H9 (cell line): ENCODE results near the gene OSGIN1. TPM values are rescaled to one million over a fixed set of nuclear protein-coding genes. Genes with fewer than 3 reads are reported as not detected.

Experiments
- DNase-seq: peaks from one replicate; pipeline ENCODE4 v3.0.0-alpha.2; 2017
- H2AFZ ChIP-seq: one replicate; pipeline ENCODE4 v1.6.1; 2013; ENCODE audit warnings: mild to moderate bottlenecking, low read length, control low read depth, moderate library complexity
- H2AK5ac ChIP-seq: 2 replicates; pipeline ENCODE4 v1.6.1; 2013; ENCODE audit warnings: low read length, control low read depth, mixed read lengths; ENCODE audit not compliant: insufficient read length
- H2BK120ac ChIP-seq: one replicate; pipeline ENCODE4 v1.6.1; 2013; ENCODE audit warnings: low read depth, mild to moderate bottlenecking, low read length, control low read depth, inconsistent platforms; ENCODE audit not compliant: poor library complexity, severe bottlenecking
- H2BK12ac ChIP-seq: 2 replicates; pipeline ENCODE4 v1.6.1; 2013; ENCODE audit warnings: low read length, control low read depth, mixed read lengths, low read depth; ENCODE audit not compliant: insufficient read length
- H2BK15ac ChIP-seq: 2 replicates; pipeline ENCODE4 v1.6.1; 2013; ENCODE audit warnings: low read depth, low read length, control low read depth
- H2BK20ac ChIP-seq: one replicate; pipeline ENCODE4 v1.6.1; 2013; ENCODE audit warnings: low read depth, mild to moderate bottlenecking, low read length, control low read depth, inconsistent platforms; ENCODE audit not compliant: poor library complexity, severe bottlenecking
- H2BK5ac ChIP-seq: 2 replicates; pipeline ENCODE4 v1.6.1; 2013; ENCODE audit warnings: low read length, control low read depth, mixed read lengths; ENCODE audit not compliant: insufficient read length
- H3K14ac ChIP-seq: 2 replicates; pipeline ENCODE4 v1.6.1; 2013; ENCODE audit warnings: low read length, control low read depth; ENCODE audit not compliant: insufficient read depth
- H3K18ac ChIP-seq: 2 replicates; pipeline ENCODE4 v1.6.1; 2013; ENCODE audit warnings: low read depth, mild to moderate bottlenecking, mixed read lengths, low read length, control low read depth; ENCODE audit not compliant: insufficient read length
- H3K23ac ChIP-seq: 2 replicates; pipeline ENCODE4 v1.6.1; 2013; ENCODE audit warnings: low read length, control low read depth, mixed read lengths, low read depth; ENCODE audit not compliant: insufficient read length
- H3K23me2 ChIP-seq: 2 replicates; pipeline ENCODE4 v1.6.1; 2013; ENCODE audit warnings: low read depth, mild to moderate bottlenecking, mixed read lengths, low read length, control low read depth; ENCODE audit not compliant: insufficient read length, poor library complexity, severe bottlenecking
- H3K27ac ChIP-seq: 2 replicates; pipeline ENCODE4 v1.5.1; 2013; ENCODE audit warnings: low read length, control low read depth, mixed read lengths, low read depth; ENCODE audit not compliant: insufficient read length
- H3K27me3 ChIP-seq: 2 replicates; pipeline ENCODE4 v1.6.1; 2013; ENCODE audit warnings: low read length, control low read depth, inconsistent platforms; ENCODE audit not compliant: insufficient read depth
- H3K4ac ChIP-seq: 2 replicates; pipeline ENCODE4 v1.6.1; 2013; ENCODE audit warnings: low read depth, mild to moderate bottlenecking, control low read depth, inconsistent platforms, low read length, moderate library complexity
- H3K4me1 ChIP-seq: 2 replicates; pipeline ENCODE4 v1.6.1; 2013; ENCODE audit warnings: low read length, control low read depth, inconsistent platforms; ENCODE audit not compliant: insufficient read depth
- H3K4me2 ChIP-seq: 2 replicates; pipeline ENCODE4 v1.6.1; 2013; ENCODE audit warnings: low read length, control low read depth, mixed read lengths; ENCODE audit not compliant: insufficient read length, insufficient read depth
- H3K56ac ChIP-seq: 2 replicates; pipeline ENCODE4 v1.6.1; 2013; ENCODE audit warnings: low read depth, mild to moderate bottlenecking, mixed read lengths, low read length, control low read depth; ENCODE audit not compliant: insufficient read length
- H3K79me1 ChIP-seq: 2 replicates; pipeline ENCODE4 v1.6.1; 2013; ENCODE audit warnings: low read depth, mild to moderate bottlenecking, moderate library complexity, low read length, control low read depth, inconsistent platforms; ENCODE audit not compliant: insufficient read depth, poor library complexity, severe bottlenecking
- H3K79me2 ChIP-seq: 2 replicates; pipeline ENCODE4 v1.6.1; 2013; ENCODE audit warnings: low read length, control low read depth, inconsistent platforms; ENCODE audit not compliant: insufficient read depth
- H3K9ac ChIP-seq: 2 replicates; pipeline ENCODE4 v1.6.1; 2013; ENCODE audit warnings: low read length, control low read depth, mixed read lengths; ENCODE audit not compliant: insufficient read length; ENCODE audit errors: extremely low read depth
- H3K9me3 ChIP-seq: one replicate; pipeline ENCODE4 v1.6.1; 2013; ENCODE audit warnings: low read depth, low read length, inconsistent platforms; ENCODE audit not compliant: control insufficient read depth
- H3T11ph ChIP-seq: one replicate; pipeline ENCODE4 v1.6.1; 2013; ENCODE audit warnings: mild to moderate bottlenecking, low read length, control low read depth, inconsistent platforms
- H4K20me1 ChIP-seq: one replicate; pipeline ENCODE4 v1.6.1; 2013; ENCODE audit not compliant: control insufficient read depth, insufficient read length, insufficient read depth
- H4K5ac ChIP-seq: 2 replicates; pipeline ENCODE4 v1.6.1; 2013; ENCODE audit warnings: low read depth, mild to moderate bottlenecking, mixed read lengths, low read length, control low read depth; ENCODE audit not compliant: insufficient read length
- H4K8ac ChIP-seq: replicated peaks from 2 replicates; pipeline ENCODE4 v1.6.1; 2013; ENCODE audit warnings: low read length, control low read depth, mixed read lengths, low read depth; ENCODE audit not compliant: insufficient read length
- H4K91ac ChIP-seq: 2 replicates; pipeline ENCODE4 v1.6.1; 2013; ENCODE audit warnings: low read depth, mild to moderate bottlenecking, moderate library complexity, mixed read lengths, low read length, control low read depth; ENCODE audit not compliant: insufficient read length
- H3K27ac Mint-ChIP-seq, 3 experiments: 2 replicates in 2 of 3; 3 replicates in 1 of 3; pipeline ENCODE4 v1.8.0; 2020 to 2021; ENCODE audit warnings: mixed read lengths in 3 of 3, mild to moderate bottlenecking in 1 of 3, moderate library complexity in 1 of 3
- H3K27me3 Mint-ChIP-seq: 2 replicates; pipeline ENCODE4 v1.8.0; 2021; ENCODE audit warnings: low read depth, mild to moderate bottlenecking, moderate library complexity, mixed read lengths
- H3K36me3 Mint-ChIP-seq, 3 experiments: 2 replicates in 2 of 3; 3 replicates in 1 of 3; pipeline ENCODE4 v1.8.0; 2020 to 2021; ENCODE audit warnings: low read depth in 3 of 3, mixed read lengths in 3 of 3; ENCODE audit not compliant: insufficient read depth in 1 of 3
- H3K4me1 Mint-ChIP-seq, 2 experiments: 2 replicates each; pipeline ENCODE4 v1.8.0; 2020; ENCODE audit warnings: mixed read lengths in 2 of 2
- H3K4me3 Mint-ChIP-seq, 2 experiments: 2 replicates in 1 of 2; 3 replicates in 1 of 2; pipeline ENCODE4 v1.8.0; 2020 to 2021; ENCODE audit warnings: mild to moderate bottlenecking in 2 of 2, mixed read lengths in 2 of 2, moderate library complexity in 1 of 2
- H3K9me3 Mint-ChIP-seq, 2 experiments: 2 replicates in 1 of 2; 3 replicates in 1 of 2; pipeline ENCODE4 v1.8.0; 2020; ENCODE audit warnings: mild to moderate bottlenecking in 2 of 2, mixed read lengths in 2 of 2, moderate library complexity in 1 of 2
- WGBS: extraction: QIAGEN DNeasy Blood & Tissue Kit; methylation state at CpG from one replicate; pipeline ENCODE4 v1.1.7; 2013; ENCODE audit warnings: missing lambda C conversion rate, low lambda C conversion rate, mixed read lengths; ENCODE audit not compliant: insufficient read length; ENCODE audit errors: extremely low coverage; 5-methylcytosine and 5-hydroxymethylcytosine counted together
- total RNA-seq: library from RNA; stranded (reverse); gene quantifications from 2 replicates; pipeline ENCODE4 v1.2.1, GENCODE V29; 2021
- TF ChIP-seq, protein P1 (sequence below): fragments of 200-600 bp; sonication (generic); conservative IDR thresholded peaks from 3 replicates; pipeline ENCODE4 v1.8.0; 2021; ENCODE audit warnings: antibody characterized with exemption, mild to moderate bottlenecking

OSGIN1 gene
- total RNA-seq, 1 experiment from 2014 or later = 0.63 TPM

DNA sequence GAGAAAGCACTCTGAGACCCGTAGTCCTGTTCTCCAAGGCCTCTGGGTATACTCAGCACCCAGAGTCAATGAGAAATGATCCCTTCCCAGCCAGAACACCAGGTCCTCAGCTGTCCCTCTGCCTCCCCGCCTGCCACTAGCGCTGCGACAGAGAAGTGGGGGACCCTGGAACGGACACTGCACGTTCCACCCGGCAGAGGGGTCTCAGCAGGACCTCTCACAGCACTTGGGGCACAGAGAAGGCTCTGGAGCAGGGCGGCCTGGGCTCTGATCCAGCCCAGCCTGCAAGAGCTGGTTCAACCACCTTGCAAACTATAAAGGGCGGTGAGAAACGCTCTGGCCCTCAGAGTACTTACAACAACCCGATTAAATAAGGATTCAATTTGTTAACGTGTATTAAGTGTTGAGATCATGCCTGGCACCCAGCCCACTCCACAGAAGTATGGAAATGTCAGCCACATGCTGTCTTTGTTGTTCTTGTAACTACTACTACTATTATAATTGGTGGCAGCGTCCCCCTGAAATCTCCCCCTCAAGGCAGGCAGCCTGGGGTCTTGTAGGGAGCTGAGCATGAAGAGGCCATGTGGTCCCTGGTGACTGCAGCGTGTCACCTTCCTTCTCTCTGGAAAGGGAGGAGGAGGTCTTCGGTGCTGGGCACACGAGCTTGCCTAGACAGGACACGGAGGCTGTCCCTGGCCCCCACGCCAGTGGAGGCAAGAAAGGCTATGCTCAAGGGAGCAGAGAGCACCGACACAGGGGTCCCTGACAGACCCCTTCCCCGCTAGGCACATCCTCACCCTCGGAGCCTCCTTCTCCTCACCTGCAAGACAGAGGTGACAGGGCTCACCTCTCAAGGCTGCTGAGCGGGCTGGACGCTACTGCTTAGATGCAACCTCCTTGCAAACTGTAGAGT lies 2.4 kb downstream of the OSGIN1 start:
- Histone ChIP-seq H3K27me3 (no peaks in the 10 kb centered on the region), H3K18ac (no peak overlapping the region), H3K23ac (no peak overlapping the region), H4K20me1 (no peaks in the 10 kb centered on the region), H2BK15ac (no peak overlapping the region), H3T11ph (no peak overlapping the region), H4K5ac (no peak overlapping the region), H3K79me1 (no peaks in the 10 kb centered on the region), H3K4me1 (no peaks in the 10 kb centered on the region), H4K91ac (no peak overlapping the region), H2AFZ (no peak overlapping the region), H3K79me2 (no peaks in the 10 kb centered on the region), H3K23me2 (no peaks in the 10 kb centered on the region), H3K56ac (no peak overlapping the region), H4K8ac (no peak overlapping the region), H3K27ac (no peak overlapping the region), H3K9me3 (no peaks in the 10 kb centered on the region), H2BK20ac (no peak overlapping the region), H2BK12ac (no peak overlapping the region), H3K4me2 (no peak overlapping the region), H3K4ac (no peak overlapping the region), H2BK120ac (no peak overlapping the region), H3K14ac (no peak overlapping the region), H2AK5ac (no peak overlapping the region), H3K9ac (no peak overlapping the region), H2BK5ac (no peak overlapping the region)
- no CpG with 5 or more reads among the region's 23 CpGs for WGBS
- DNase-seq = no peak
- TF ChIP-seq, protein P1, sequence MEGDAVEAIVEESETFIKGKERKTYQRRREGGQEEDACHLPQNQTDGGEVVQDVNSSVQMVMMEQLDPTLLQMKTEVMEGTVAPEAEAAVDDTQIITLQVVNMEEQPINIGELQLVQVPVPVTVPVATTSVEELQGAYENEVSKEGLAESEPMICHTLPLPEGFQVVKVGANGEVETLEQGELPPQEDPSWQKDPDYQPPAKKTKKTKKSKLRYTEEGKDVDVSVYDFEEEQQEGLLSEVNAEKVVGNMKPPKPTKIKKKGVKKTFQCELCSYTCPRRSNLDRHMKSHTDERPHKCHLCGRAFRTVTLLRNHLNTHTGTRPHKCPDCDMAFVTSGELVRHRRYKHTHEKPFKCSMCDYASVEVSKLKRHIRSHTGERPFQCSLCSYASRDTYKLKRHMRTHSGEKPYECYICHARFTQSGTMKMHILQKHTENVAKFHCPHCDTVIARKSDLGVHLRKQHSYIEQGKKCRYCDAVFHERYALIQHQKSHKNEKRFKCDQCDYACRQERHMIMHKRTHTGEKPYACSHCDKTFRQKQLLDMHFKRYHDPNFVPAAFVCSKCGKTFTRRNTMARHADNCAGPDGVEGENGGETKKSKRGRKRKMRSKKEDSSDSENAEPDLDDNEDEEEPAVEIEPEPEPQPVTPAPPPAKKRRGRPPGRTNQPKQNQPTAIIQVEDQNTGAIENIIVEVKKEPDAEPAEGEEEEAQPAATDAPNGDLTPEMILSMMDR = no peak
- Mint-ChIP-seq H3K9me3 (no peaks in the 10 kb centered on the region; a peak in 1 of 5 replicates), H3K27me3 (peaks cover 4% of the 10 kb centered on the region; the same call in 1 of the 2 replicates), H3K27ac (no peak overlapping the region), H3K36me3 (peaks cover 0 to 2% (median 0%) of the 10 kb centered on the region in 3 experiments; a peak in 1 of 7 replicates), H3K4me3 (no peak overlapping the region), H3K4me1 (peaks cover 9 to 10% of the 10 kb centered on the region in 2 experiments)
